ENCODE measurements around the gene KNCN. TPM values are rescaled to one million over a fixed set of nuclear protein-coding genes. Genes with fewer than 3 reads are reported as not detected.

Gene KNCN
- total and polyA plus RNA-seq, 2 experiments from 2014 or later = not detected

- H3K27ac ChIP-seq (ENCODE audit: low read depth) = no peak overlapping the region
- H3K4me1 ChIP-seq (ENCODE audit: insufficient read depth) = peaks cover 45% of the 10 kb centered on the region
- H2AFZ ChIP-seq = no peak overlapping the region
- Mint-ChIP-seq H3K4me1 (peaks cover 38% of the 10 kb centered on the region), H3K9me3 (no peaks in the 10 kb centered on the region), H3K27me3 (ENCODE audit: insufficient read depth, low read depth, poor library complexity) (peaks cover 50% of the 10 kb centered on the region), H3K4me3 (no peak overlapping the region), H3K27ac (no peak overlapping the region), H3K36me3 (ENCODE audit: low read depth) (no peaks in the 10 kb centered on the region)
- no peak overlapping the region for H3K4me3 ChIP-seq
- H3K9me2 ChIP-seq (ENCODE audit: insufficient read depth) = no peaks in the 10 kb centered on the region
- DNase-seq (ENCODE audit: low spot score) (no peak), ATAC-seq (no peak)
- peaks cover 95% of the 10 kb centered on the region for H3K27me3 ChIP-seq (ENCODE audit: insufficient read depth)
- no peaks in the 10 kb centered on the region for H3K79me2 ChIP-seq (replicated peaks; ENCODE audit: insufficient read depth)
- H4K20me1 ChIP-seq (replicated peaks; ENCODE audit: insufficient read depth) = peaks cover 10% of the 10 kb centered on the region; the same call in 1 of the 2 replicates
- no peak for TF ChIP-seq STAT1 (IDR thresholded peaks at IDR 0.05; ENCODE audit: unreplicated experiment)
- TF ChIP-seq, protein P1, sequence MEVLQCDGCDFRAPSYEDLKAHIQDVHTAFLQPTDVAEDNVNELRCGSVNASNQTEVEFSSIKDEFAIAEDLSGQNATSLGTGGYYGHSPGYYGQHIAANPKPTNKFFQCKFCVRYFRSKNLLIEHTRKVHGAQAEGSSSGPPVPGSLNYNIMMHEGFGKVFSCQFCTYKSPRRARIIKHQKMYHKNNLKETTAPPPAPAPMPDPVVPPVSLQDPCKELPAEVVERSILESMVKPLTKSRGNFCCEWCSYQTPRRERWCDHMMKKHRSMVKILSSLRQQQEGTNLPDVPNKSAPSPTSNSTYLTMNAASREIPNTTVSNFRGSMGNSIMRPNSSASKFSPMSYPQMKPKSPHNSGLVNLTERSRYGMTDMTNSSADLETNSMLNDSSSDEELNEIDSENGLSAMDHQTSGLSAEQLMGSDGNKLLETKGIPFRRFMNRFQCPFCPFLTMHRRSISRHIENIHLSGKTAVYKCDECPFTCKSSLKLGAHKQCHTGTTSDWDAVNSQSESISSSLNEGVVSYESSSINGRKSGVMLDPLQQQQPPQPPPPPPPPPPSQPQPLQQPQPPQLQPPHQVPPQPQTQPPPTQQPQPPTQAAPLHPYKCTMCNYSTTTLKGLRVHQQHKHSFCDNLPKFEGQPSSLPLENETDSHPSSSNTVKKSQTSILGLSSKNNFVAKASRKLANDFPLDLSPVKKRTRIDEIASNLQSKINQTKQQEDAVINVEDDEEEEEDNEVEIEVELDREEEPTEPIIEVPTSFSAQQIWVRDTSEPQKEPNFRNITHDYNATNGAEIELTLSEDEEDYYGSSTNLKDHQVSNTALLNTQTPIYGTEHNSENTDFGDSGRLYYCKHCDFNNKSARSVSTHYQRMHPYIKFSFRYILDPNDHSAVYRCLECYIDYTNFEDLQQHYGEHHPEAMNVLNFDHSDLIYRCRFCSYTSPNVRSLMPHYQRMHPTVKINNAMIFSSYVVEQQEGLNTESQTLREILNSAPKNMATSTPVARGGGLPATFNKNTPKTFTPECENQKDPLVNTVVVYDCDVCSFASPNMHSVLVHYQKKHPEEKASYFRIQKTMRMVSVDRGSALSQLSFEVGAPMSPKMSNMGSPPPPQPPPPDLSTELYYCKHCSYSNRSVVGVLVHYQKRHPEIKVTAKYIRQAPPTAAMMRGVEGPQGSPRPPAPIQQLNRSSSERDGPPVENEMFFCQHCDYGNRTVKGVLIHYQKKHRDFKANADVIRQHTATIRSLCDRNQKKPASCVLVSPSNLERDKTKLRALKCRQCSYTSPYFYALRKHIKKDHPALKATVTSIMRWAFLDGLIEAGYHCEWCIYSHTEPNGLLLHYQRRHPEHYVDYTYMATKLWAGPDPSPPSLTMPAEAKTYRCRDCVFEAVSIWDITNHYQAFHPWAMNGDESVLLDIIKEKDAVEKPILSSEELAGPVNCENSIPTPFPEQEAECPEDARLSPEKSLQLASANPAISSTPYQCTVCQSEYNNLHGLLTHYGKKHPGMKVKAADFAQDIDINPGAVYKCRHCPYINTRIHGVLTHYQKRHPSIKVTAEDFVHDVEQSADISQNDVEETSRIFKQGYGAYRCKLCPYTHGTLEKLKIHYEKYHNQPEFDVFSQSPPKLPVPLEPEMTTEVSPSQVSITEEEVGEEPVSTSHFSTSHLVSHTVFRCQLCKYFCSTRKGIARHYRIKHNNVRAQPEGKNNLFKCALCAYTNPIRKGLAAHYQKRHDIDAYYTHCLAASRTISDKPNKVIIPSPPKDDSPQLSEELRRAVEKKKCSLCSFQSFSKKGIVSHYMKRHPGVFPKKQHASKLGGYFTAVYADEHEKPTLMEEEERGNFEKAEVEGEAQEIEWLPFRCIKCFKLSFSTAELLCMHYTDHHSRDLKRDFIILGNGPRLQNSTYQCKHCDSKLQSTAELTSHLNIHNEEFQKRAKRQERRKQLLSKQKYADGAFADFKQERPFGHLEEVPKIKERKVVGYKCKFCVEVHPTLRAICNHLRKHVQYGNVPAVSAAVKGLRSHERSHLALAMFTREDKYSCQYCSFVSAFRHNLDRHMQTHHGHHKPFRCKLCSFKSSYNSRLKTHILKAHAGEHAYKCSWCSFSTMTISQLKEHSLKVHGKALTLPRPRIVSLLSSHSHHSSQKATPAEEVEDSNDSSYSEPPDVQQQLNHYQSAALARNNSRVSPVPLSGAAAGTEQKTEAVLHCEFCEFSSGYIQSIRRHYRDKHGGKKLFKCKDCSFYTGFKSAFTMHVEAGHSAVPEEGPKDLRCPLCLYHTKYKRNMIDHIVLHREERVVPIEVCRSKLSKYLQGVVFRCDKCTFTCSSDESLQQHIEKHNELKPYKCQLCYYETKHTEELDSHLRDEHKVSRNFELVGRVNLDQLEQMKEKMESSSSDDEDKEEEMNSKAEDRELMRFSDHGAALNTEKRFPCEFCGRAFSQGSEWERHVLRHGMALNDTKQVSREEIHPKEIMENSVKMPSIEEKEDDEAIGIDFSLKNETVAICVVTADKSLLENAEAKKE (CRISPR knock-in tag; IDR thresholded peaks at IDR 0.05) = no peak
- TF ChIP-seq, protein P2, sequence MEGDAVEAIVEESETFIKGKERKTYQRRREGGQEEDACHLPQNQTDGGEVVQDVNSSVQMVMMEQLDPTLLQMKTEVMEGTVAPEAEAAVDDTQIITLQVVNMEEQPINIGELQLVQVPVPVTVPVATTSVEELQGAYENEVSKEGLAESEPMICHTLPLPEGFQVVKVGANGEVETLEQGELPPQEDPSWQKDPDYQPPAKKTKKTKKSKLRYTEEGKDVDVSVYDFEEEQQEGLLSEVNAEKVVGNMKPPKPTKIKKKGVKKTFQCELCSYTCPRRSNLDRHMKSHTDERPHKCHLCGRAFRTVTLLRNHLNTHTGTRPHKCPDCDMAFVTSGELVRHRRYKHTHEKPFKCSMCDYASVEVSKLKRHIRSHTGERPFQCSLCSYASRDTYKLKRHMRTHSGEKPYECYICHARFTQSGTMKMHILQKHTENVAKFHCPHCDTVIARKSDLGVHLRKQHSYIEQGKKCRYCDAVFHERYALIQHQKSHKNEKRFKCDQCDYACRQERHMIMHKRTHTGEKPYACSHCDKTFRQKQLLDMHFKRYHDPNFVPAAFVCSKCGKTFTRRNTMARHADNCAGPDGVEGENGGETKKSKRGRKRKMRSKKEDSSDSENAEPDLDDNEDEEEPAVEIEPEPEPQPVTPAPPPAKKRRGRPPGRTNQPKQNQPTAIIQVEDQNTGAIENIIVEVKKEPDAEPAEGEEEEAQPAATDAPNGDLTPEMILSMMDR (conservative IDR thresholded peaks at IDR 0.05; ENCODE audit: low read depth in 2 of 2) = no peak
- no peak for TF ChIP-seq POLR2AphosphoS5 (IDR thresholded peaks at IDR 0.05; ENCODE audit: low read depth)
- TF ChIP-seq NANOG (IDR thresholded peaks at IDR 0.05; ENCODE audit: borderline replicate concordance) = no peak
- TF ChIP-seq, protein P3, sequence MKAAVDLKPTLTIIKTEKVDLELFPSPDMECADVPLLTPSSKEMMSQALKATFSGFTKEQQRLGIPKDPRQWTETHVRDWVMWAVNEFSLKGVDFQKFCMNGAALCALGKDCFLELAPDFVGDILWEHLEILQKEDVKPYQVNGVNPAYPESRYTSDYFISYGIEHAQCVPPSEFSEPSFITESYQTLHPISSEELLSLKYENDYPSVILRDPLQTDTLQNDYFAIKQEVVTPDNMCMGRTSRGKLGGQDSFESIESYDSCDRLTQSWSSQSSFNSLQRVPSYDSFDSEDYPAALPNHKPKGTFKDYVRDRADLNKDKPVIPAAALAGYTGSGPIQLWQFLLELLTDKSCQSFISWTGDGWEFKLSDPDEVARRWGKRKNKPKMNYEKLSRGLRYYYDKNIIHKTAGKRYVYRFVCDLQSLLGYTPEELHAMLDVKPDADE (IDR thresholded peaks at IDR 0.05) = no peak
- no peak for TF ChIP-seq ZNF331 (CRISPR knock-in tag; IDR thresholded peaks at IDR 0.05; ENCODE audit: low read depth)
- TF ChIP-seq, protein P4, sequence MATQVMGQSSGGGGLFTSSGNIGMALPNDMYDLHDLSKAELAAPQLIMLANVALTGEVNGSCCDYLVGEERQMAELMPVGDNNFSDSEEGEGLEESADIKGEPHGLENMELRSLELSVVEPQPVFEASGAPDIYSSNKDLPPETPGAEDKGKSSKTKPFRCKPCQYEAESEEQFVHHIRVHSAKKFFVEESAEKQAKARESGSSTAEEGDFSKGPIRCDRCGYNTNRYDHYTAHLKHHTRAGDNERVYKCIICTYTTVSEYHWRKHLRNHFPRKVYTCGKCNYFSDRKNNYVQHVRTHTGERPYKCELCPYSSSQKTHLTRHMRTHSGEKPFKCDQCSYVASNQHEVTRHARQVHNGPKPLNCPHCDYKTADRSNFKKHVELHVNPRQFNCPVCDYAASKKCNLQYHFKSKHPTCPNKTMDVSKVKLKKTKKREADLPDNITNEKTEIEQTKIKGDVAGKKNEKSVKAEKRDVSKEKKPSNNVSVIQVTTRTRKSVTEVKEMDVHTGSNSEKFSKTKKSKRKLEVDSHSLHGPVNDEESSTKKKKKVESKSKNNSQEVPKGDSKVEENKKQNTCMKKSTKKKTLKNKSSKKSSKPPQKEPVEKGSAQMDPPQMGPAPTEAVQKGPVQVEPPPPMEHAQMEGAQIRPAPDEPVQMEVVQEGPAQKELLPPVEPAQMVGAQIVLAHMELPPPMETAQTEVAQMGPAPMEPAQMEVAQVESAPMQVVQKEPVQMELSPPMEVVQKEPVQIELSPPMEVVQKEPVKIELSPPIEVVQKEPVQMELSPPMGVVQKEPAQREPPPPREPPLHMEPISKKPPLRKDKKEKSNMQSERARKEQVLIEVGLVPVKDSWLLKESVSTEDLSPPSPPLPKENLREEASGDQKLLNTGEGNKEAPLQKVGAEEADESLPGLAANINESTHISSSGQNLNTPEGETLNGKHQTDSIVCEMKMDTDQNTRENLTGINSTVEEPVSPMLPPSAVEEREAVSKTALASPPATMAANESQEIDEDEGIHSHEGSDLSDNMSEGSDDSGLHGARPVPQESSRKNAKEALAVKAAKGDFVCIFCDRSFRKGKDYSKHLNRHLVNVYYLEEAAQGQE (IDR thresholded peaks at IDR 0.05; ENCODE audit: unreplicated experiment) = no peak
- TF ChIP-seq EZH2 (IDR thresholded peaks at IDR 0.05; ENCODE audit: low read depth, unreplicated experiment) = no peak
- TF ChIP-seq ZNF114 (CRISPR knock-in tag; IDR thresholded peaks at IDR 0.05) = no peak
- TF ChIP-seq CREB1 (CRISPR knock-in tag; IDR thresholded peaks at IDR 0.05; ENCODE audit: low read depth) = no peak
- TF ChIP-seq EZH2phosphoT487 (IDR thresholded peaks at IDR 0.05; ENCODE audit: unreplicated experiment) = no peak
- no peak for TF ChIP-seq JUNB (IDR thresholded peaks at IDR 0.05; ENCODE audit: unreplicated experiment)
- peaks cover 18% of the 10 kb centered on the region; the same call in 1 of the 2 replicates for H3F3A ChIP-seq (replicated peaks; ENCODE audit: low read depth)
- no peaks in the 10 kb centered on the region for H3K36me3 ChIP-seq (ENCODE audit: insufficient read depth)
- no peak overlapping the region for H3K4me2 ChIP-seq
Observed at GRCh38 chr1:46496505-46496904, 54.9 kb downstream of the KNCN start.
